ENCODE results near the gene SEC16B.
A peak's percentile ranks its signal among the peaks of the same experiment; 100 is the strongest.

DNA sequence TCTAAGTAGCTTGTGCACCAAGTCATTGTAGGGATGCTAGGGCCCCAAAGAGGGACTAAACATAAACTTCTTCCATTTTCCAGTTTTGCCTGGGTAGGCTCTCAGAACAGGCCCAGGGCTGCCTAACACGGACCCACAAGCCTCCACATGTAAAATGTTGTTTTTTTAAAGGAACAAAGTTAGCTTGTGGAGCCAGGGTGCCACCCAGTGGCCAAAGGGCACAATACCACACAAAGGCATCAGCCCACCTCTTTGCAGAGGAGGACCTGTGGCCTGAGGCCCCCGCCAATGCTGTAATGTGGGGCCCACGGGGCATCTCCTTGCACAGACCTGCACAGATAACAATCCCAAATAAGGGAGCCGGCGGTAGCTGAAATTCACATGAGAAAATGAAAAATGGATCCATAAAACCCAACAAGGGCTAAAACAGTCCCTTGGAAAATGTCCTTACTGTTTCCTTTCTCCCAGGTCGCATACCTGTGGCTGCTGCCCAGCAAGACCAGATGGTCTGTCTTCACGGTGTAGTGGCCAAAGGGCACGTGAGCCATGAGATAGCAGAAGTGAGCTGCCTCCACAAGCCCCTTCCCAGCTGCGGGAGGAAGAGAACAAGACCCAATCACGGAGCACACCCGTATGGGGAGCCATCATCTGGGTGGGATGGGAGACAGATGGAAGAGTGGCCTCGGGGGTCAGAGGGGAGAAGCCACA lies 23.8 kb downstream of the SEC16B start:
- TF ChIP-seq, protein P1, sequence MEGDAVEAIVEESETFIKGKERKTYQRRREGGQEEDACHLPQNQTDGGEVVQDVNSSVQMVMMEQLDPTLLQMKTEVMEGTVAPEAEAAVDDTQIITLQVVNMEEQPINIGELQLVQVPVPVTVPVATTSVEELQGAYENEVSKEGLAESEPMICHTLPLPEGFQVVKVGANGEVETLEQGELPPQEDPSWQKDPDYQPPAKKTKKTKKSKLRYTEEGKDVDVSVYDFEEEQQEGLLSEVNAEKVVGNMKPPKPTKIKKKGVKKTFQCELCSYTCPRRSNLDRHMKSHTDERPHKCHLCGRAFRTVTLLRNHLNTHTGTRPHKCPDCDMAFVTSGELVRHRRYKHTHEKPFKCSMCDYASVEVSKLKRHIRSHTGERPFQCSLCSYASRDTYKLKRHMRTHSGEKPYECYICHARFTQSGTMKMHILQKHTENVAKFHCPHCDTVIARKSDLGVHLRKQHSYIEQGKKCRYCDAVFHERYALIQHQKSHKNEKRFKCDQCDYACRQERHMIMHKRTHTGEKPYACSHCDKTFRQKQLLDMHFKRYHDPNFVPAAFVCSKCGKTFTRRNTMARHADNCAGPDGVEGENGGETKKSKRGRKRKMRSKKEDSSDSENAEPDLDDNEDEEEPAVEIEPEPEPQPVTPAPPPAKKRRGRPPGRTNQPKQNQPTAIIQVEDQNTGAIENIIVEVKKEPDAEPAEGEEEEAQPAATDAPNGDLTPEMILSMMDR (IDR thresholded peaks at IDR 0.05): peak; percentile 62 to 82 (median 78)
- TF ChIP-seq POLR2A (IDR thresholded peaks at IDR 0.05): no peak
